Tibial nerve (tissue), 3 donors: ENCODE results near the gene C12orf54.

Experiments
- POLR2A ChIP-seq, 2 donors: fragments of 450-650 bp; IDR thresholded peaks; one replicate each; pipeline ENCODE4 v1.6.1; 2017; ENCODE audit warnings: antibody characterized with exemption in 2 of 2, mild to moderate bottlenecking in 2 of 2, moderate library complexity in 2 of 2
- TF ChIP-seq, protein P1 (sequence below), 5 experiments: fragments of 200-600 bp in 3 of 5; fragments of 450-650 bp in 2 of 5; sonication (generic) in 3 of 5; IDR thresholded peaks; one replicate each; pipeline ENCODE4 v1.5.1; 2016 to 2019; ENCODE audit warnings: antibody characterized with exemption in 5 of 5, mild to moderate bottlenecking in 3 of 5, moderate library complexity in 2 of 5

DNA sequence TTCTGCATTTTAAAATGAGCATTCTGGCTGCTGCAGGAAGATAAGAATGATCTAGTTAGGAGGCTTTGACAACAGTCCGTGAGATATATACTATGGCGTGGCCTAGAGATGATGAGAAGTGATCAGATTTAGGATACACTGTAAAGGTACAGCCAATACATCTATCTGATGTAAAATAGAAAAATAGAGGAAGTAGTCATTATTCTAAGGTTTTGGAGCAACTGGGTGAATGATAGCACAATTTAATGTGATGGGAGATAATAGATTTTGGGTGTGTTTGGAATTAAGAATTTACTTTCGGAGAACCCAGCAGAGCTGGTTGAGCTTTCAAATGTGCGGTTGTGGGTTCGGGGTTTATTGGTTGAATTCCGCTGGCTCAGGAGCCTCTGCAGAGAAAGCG lies 10.0 kb upstream of the C12orf54 start, which contains the start of gene ANP32D:
- TF ChIP-seq, protein P1, sequence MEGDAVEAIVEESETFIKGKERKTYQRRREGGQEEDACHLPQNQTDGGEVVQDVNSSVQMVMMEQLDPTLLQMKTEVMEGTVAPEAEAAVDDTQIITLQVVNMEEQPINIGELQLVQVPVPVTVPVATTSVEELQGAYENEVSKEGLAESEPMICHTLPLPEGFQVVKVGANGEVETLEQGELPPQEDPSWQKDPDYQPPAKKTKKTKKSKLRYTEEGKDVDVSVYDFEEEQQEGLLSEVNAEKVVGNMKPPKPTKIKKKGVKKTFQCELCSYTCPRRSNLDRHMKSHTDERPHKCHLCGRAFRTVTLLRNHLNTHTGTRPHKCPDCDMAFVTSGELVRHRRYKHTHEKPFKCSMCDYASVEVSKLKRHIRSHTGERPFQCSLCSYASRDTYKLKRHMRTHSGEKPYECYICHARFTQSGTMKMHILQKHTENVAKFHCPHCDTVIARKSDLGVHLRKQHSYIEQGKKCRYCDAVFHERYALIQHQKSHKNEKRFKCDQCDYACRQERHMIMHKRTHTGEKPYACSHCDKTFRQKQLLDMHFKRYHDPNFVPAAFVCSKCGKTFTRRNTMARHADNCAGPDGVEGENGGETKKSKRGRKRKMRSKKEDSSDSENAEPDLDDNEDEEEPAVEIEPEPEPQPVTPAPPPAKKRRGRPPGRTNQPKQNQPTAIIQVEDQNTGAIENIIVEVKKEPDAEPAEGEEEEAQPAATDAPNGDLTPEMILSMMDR (IDR thresholded peaks at IDR 0.05) = no peak
- no peak for TF ChIP-seq POLR2A (IDR thresholded peaks at IDR 0.05)
